Testis (tissue), 2 donors: Measurements from ENCODE around the gene METTL22.

Experiments
- CTCF ChIP-seq, 3 experiments: fragments of 450-650 bp in 2 of 3; fragments of 200-600 bp in 1 of 3; sonication (generic) in 1 of 3; IDR thresholded peaks; one replicate each; pipeline ENCODE4 v1.5.1; 2016 to 2019; ENCODE audit warnings: antibody characterized with exemption in 3 of 3, mild to moderate bottlenecking in 2 of 3, moderate library complexity in 1 of 3
- POLR2A ChIP-seq: fragments of 450-650 bp; IDR thresholded peaks from one replicate; pipeline ENCODE4 v1.6.1; 2017; ENCODE audit warnings: antibody characterized with exemption, mild to moderate bottlenecking, moderate library complexity

GRCh38 chr16:8611886-8612600 is 9.5 kb upstream of the METTL22 start:
- no peak for TF ChIP-seq POLR2A
- TF ChIP-seq CTCF (IDR thresholded peaks at IDR 0.05), result no peak
